MM.1S (cell line): ENCODE results near the gene CNGB1.

Experiments used
- DNase-seq: peaks from one replicate; pipeline ENCODE4 v3.0.0-alpha.2; 2015
- H2AFZ ChIP-seq: fragments of 300-600 bp; sonication (generic); 2 replicates; pipeline ENCODE4 v1.6.0; 2016; ENCODE audit warnings: antibody characterized with exemption, low read length
- H3F3A ChIP-seq: fragments of 300-600 bp; sonication (generic); 2 replicates; pipeline ENCODE4 v1.6.1; 2016; ENCODE audit warnings: mild to moderate bottlenecking, antibody characterized with exemption, low read length, moderate library complexity, mixed read lengths; ENCODE audit not compliant: insufficient read depth
- H3K27ac ChIP-seq: fragments of 300-600 bp; sonication (generic); 2 replicates; pipeline ENCODE4 v1.5.1; 2016; ENCODE audit warnings: mild to moderate bottlenecking, low read length
- H3K27me3 ChIP-seq: fragments of 300-600 bp; sonication (generic); replicated peaks from 2 replicates; pipeline ENCODE4 v1.6.0; 2016; ENCODE audit warnings: low read length; ENCODE audit not compliant: insufficient read depth
- H3K36me3 ChIP-seq: fragments of 300-600 bp; sonication (generic); replicated peaks from 2 replicates; pipeline ENCODE4 v1.6.1; 2016; ENCODE audit warnings: mild to moderate bottlenecking, low read length, mixed read lengths; ENCODE audit not compliant: insufficient read depth
- H3K4me1 ChIP-seq: fragments of 300-600 bp; sonication (generic); 2 replicates; pipeline ENCODE4 v1.6.1; 2016; ENCODE audit warnings: low read length, mixed read lengths
- H3K4me2 ChIP-seq: fragments of 300-600 bp; sonication (generic); 2 replicates; pipeline ENCODE4 v1.6.0; 2016; ENCODE audit warnings: low read depth, low read length
- H3K4me3 ChIP-seq: fragments of 300-600 bp; sonication (generic); 2 replicates; pipeline ENCODE4 v1.5.1; 2016; ENCODE audit warnings: low read length, mixed read lengths
- H3K79me2 ChIP-seq: fragments of 300-600 bp; sonication (generic); 2 replicates; pipeline ENCODE4 v1.6.1; 2016; ENCODE audit warnings: mixed run types, low read length, mixed read lengths
- H3K9ac ChIP-seq: fragments of 300-600 bp; sonication (generic); 2 replicates; pipeline ENCODE4 v1.6.1; 2016; ENCODE audit warnings: low read length, mixed read lengths
- H3K9me2 ChIP-seq: fragments of 300-600 bp; sonication (generic); replicated peaks from 2 replicates; pipeline ENCODE4 v1.6.1; 2016; ENCODE audit warnings: mild to moderate bottlenecking, low read length, mixed read lengths; ENCODE audit not compliant: insufficient read depth
- H3K9me3 ChIP-seq: fragments of 300-600 bp; sonication (generic); replicated peaks from 2 replicates; pipeline ENCODE4 v1.6.1; 2016; ENCODE audit warnings: mild to moderate bottlenecking, low read length, mixed read lengths; ENCODE audit not compliant: insufficient read depth
- H4K20me1 ChIP-seq: fragments of 300-600 bp; sonication (generic); 2 replicates; pipeline ENCODE4 v1.6.1; 2016; ENCODE audit warnings: mild to moderate bottlenecking, low read length, moderate library complexity, mixed read lengths; ENCODE audit not compliant: insufficient read depth
- CTCF ChIP-seq: fragments of 300-600 bp; sonication (generic); IDR thresholded peaks from 2 replicates; pipeline ENCODE4 v1.5.1; 2016; ENCODE audit warnings: antibody characterized with exemption, low read length, mixed read lengths
- EZH2 ChIP-seq: fragments of 300-600 bp; sonication (generic); optimal IDR thresholded peaks from 2 replicates; pipeline ENCODE3; 2017; ENCODE audit warnings: low read depth, mild to moderate bottlenecking, antibody characterized with exemption, low read length, mixed read lengths
- EZH2phosphoT487 ChIP-seq: fragments of 300-600 bp; sonication (generic); IDR thresholded peaks from 2 replicates; pipeline ENCODE4 v1.6.1; 2018; ENCODE audit warnings: antibody characterized with exemption, low read length

CNGB1 gene

DNA sequence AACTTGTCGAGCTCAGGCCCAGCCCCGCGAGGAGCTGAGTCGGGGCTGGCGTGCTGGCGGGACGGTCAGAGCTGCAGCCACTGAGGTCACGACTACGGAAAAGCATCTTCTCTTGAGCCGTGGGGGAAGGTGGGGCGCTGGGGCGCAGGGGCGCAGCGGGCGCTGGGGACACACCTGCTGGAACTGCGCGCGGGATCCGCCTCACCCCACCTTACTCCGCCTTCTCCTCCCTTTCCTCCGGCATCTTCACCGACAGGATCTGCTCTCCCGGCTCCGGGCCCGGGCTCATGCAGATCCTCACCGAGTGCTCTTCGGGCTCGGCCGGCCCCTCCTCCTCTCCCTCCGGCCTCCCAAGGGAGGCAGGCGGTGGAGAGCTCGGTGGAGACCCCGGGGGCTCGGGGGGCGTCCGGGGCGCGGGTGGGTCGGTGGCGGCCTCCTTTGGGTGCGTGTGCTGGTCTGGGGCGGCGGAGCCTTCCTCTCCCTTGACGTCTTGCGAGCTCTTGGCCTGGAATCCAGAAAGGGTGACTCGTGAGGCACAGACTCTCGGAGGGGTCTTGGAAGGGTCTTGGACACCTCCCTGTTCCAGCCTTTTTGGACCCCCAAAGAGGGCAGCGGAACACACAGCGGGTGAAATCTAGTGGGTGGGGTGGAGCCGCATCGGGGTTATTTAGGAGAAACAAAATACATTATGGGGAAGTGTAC, 86.8 kb downstream of the CNGB1 start:
- Histone ChIP-seq H3K9ac (no peak overlapping the region), H3F3A (no peaks in the 10 kb centered on the region), H3K79me2 (no peaks in the 10 kb centered on the region), H3K9me3 (no peaks in the 10 kb centered on the region), H3K4me1 (no peaks in the 10 kb centered on the region), H3K4me2 (no peak overlapping the region), H2AFZ (no peak overlapping the region), H3K4me3 (no peak overlapping the region), H3K9me2 (no peaks in the 10 kb centered on the region), H3K27ac (no peak overlapping the region), H3K27me3 (no peaks in the 10 kb centered on the region; the same call in 1 of the 2 replicates), H4K20me1 (no peaks in the 10 kb centered on the region), H3K36me3 (no peaks in the 10 kb centered on the region)
- TF ChIP-seq CTCF, result no peak
- TF ChIP-seq EZH2phosphoT487, result no peak
- no peak for TF ChIP-seq EZH2
- no peak for DNase-seq

DNA sequence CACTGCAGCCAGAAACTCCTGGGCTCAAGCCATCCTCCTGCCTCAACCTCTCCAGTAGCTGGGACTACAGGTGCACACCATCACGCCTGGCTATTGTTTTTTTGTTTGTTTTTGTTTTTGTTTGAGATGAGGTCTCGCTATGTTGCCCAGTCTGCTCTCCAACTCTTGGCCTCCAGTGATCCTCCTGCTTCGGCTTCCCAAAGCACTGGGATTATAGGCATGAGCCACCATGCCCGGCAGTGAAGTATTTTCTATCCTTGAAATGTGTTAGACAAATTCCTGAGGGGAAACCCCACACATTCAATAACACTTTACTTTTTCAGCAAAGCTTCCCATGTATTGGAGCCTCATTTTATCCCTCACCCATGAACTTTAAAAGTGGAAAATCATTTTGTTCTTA, 87.4 kb downstream of the CNGB1 start:
- Histone ChIP-seq H3K79me2 (no peaks in the 10 kb centered on the region), H2AFZ (no peak overlapping the region), H3K9me3 (no peaks in the 10 kb centered on the region), H3K27ac (no peak overlapping the region), H3K4me2 (no peak overlapping the region), H4K20me1 (no peaks in the 10 kb centered on the region), H3K9me2 (no peaks in the 10 kb centered on the region), H3K4me1 (no peaks in the 10 kb centered on the region), H3K4me3 (no peak overlapping the region), H3K27me3 (no peaks in the 10 kb centered on the region; the same call in 1 of the 2 replicates), H3K36me3 (no peaks in the 10 kb centered on the region), H3K9ac (no peak overlapping the region), H3F3A (no peaks in the 10 kb centered on the region)
- no peak for TF ChIP-seq EZH2
- TF ChIP-seq EZH2phosphoT487, result no peak
- TF ChIP-seq CTCF, result no peak
- no peak for DNase-seq

GRCh38 chr16:57882792-57883191, 88.1 kb downstream of the CNGB1 start:
- no peak for TF ChIP-seq EZH2phosphoT487
- no peak for TF ChIP-seq CTCF
- TF ChIP-seq EZH2, result no peak
- Histone ChIP-seq H3K9ac (no peak overlapping the region), H3K27me3 (no peaks in the 10 kb centered on the region; the same call in 1 of the 2 replicates)

More at GRCh38 chr16:57882792-57883191, 88.1 kb downstream of the CNGB1 start:
- H3K4me2 ChIP-seq, result no peak overlapping the region
- no peak overlapping the region for H2AFZ ChIP-seq
- H3K36me3 ChIP-seq, result no peaks in the 10 kb centered on the region
- H3K4me1 ChIP-seq, result no peaks in the 10 kb centered on the region
- no peak overlapping the region for H3K4me3 ChIP-seq
- no peaks in the 10 kb centered on the region for H3F3A ChIP-seq
- no peaks in the 10 kb centered on the region for H3K79me2 ChIP-seq
- DNase-seq, result no peak
- H3K9me2 ChIP-seq, result no peaks in the 10 kb centered on the region
- H4K20me1 ChIP-seq, result no peaks in the 10 kb centered on the region
- H3K9me3 ChIP-seq, result no peaks in the 10 kb centered on the region
- H3K27ac ChIP-seq, result no peak overlapping the region
